ENCODE results near the gene SLC45A3. TPM values are rescaled to one million over a fixed set of nuclear protein-coding genes. Genes with fewer than 3 reads are reported as not detected.
A peak's percentile ranks its signal among the peaks of the same experiment; 100 is the strongest.

SLC45A3 gene
- total and polyA plus RNA-seq, 8 donors: 1.6 to 30.1 (median 6.5) TPM

DNA sequence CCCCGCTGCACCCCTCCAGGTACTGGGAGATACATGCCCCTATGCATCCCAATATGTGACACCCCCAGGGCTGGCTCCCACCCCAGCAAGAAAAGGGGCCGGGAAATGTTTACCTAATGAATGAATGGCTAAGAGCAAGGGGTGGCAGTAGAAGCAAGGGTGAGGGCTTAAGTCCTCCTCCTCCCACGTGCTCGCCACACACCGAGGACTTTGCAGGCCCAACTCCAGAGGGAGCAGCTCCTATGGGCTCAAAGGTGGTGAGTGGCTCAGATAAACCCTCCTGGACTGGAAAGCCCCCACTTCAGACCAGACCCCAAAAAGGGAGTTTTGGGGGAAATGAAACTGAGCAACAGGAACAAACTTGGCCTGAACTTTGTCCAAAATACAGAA is 11.4 kb downstream of the SLC45A3 start:
- 64 to 73% (median 70%) methylated on average over 5 of the region's 5 CpGs for WGBS, 5 donors
- Histone ChIP-seq H3K27ac (peak overlapping the region; percentile 28 to 87 (median 60)), H3K27me3 (peaks cover 0 to 26% (median 0%) of the 10 kb centered on the region in 3 donors), H3K4me1 (peaks cover 32 to 90% (median 50%) of the 10 kb centered on the region in 4 donors), H3K4me3 (no peak overlapping the region), H3K9me3 (no peaks in the 10 kb centered on the region), H3K36me3 (no peaks in the 10 kb centered on the region)
- intact Hi-C loops (cut with DNase I; ENCODE audit: low total_unique reads): loop anchor here (10.0 kb wide), 1 partner anchor 46 kb away; no protein-coding TSS in a partner anchor
- no peak for TF ChIP-seq POLR2A (IDR thresholded peaks at IDR 0.05)
- TF ChIP-seq EP300 (IDR thresholded peaks at IDR 0.05): no peak
- TF ChIP-seq, protein P1, sequence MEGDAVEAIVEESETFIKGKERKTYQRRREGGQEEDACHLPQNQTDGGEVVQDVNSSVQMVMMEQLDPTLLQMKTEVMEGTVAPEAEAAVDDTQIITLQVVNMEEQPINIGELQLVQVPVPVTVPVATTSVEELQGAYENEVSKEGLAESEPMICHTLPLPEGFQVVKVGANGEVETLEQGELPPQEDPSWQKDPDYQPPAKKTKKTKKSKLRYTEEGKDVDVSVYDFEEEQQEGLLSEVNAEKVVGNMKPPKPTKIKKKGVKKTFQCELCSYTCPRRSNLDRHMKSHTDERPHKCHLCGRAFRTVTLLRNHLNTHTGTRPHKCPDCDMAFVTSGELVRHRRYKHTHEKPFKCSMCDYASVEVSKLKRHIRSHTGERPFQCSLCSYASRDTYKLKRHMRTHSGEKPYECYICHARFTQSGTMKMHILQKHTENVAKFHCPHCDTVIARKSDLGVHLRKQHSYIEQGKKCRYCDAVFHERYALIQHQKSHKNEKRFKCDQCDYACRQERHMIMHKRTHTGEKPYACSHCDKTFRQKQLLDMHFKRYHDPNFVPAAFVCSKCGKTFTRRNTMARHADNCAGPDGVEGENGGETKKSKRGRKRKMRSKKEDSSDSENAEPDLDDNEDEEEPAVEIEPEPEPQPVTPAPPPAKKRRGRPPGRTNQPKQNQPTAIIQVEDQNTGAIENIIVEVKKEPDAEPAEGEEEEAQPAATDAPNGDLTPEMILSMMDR (IDR thresholded peaks at IDR 0.05): no peak
- no peak for TF ChIP-seq POLR2AphosphoS5 (IDR thresholded peaks at IDR 0.05)
- DNase-seq: peak in 1 of 2 donors; percentile 62

DNA sequence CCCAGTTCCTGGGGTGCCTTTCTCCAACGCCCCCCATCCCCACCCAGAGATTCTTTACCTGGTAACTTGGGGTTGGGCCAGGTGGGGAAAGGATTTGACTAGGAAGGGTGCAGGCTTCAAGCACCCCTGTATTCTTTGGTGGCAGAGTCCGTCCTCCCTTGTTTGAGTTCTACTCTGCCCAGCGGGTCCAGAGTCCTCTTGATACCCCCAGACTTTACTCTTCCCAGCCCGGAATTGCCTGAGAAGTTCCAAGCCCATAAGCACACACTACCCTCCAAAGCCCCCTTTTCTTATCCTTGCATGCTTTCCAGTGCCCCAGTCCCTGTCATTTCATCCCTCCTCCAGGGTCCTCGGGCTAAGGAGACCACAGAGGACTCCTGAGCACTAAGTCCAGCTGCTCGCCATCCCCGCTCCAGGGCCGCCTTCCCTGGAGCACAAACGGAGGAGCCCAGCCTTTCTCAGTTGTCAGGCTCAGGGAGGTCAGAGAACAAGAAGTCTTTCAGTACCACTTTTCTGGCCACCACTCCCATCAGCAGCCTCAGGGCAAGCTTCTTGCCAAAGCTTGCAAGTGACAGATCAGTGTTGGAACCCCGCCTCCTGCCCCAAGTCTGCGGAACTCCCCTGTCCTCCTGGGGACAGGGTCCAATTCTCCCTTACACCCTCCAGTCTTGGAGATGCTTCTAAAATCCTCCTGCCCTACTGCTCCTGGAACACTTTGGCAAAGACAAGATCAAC is 12.2 kb downstream of the SLC45A3 start:
- peak overlapping the region; percentile 24 to 87 (median 34) for H3K27ac ChIP-seq
- no peak for DNase-seq
- TF ChIP-seq, protein P1 (IDR thresholded peaks at IDR 0.05): no peak
- TF ChIP-seq POLR2A (IDR thresholded peaks at IDR 0.05): no peak
- TF ChIP-seq POLR2AphosphoS5 (IDR thresholded peaks at IDR 0.05): no peak
- TF ChIP-seq EP300 (IDR thresholded peaks at IDR 0.05): no peak
- 65 to 86% (median 75%) methylated on average over 11 of the region's 11 CpGs for WGBS, 5 donors
- H3K4me3 ChIP-seq: no peak overlapping the region
- H3K27me3 ChIP-seq: peaks cover 0 to 26% (median 0%) of the 10 kb centered on the region in 3 donors
- intact Hi-C loops (cut with DNase I; ENCODE audit: low total_unique reads): loop anchor here (10.0 kb wide), 1 partner anchor 47 kb away; no protein-coding TSS in a partner anchor
- no peaks in the 10 kb centered on the region for H3K9me3 ChIP-seq
- peaks cover 32 to 92% (median 50%) of the 10 kb centered on the region in 4 donors for H3K4me1 ChIP-seq
- H3K36me3 ChIP-seq: peaks cover 0 to 2% (median 0%) of the 10 kb centered on the region in 4 donors

DNA sequence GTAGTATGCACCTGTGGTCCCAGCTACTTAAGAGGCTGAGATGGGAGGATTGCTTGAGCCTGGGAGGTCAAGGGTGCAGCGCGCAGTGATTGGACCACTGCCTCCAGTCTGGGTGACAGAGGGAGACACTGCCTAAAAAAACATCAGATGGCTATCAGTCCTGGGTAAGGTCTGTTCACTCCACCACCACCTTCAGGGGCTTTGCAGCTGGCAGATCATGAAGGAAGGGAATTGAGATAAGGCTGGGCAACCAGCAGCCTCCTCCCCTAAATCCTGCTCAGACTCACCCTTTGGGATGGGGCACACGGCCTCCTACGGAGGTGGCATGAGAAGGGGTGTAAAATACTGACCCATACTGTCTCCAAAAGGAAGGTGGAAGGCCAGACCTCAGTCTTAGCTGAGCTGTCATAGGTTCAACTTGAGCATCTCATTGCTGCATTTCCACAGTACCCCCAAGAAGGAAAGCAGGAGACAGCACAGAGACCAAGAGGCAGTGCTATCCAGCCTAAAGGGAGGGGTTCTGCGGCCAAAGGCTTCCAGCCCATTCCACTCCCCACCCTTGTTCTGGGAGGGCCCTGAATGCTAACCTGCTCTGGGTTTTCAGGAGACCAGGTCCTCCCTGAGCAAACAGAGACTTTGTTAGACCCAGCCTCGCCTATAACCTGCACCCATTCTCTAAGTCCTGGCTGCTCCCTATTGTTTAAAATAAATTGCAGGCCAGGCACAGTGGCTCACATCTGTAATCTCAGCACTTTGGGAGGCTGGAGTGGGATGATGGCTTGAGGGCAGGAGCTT is 13.7 kb downstream of the SLC45A3 start:
- Histone ChIP-seq H3K9me3 (no peaks in the 10 kb centered on the region), H3K4me1 (peaks cover 32 to 94% (median 53%) of the 10 kb centered on the region in 4 donors), H3K4me3 (no peak overlapping the region), H3K27me3 (peaks cover 0 to 26% (median 0%) of the 10 kb centered on the region in 3 donors), H3K36me3 (peaks cover 0 to 8% (median 0%) of the 10 kb centered on the region in 4 donors), H3K27ac (peak overlapping the region; percentile 42 to 87 (median 70))
- intact Hi-C loops (cut with DNase I; ENCODE audit: low total_unique reads): loop anchor here (10.0 kb wide), 1 partner anchor 48 kb away; no protein-coding TSS in a partner anchor
- WGBS, 5 donors: 44 to 71% (median 63%) methylated on average over 3 to 6 of the region's 6 CpGs
- TF ChIP-seq, protein P1 (IDR thresholded peaks at IDR 0.05): no peak
- TF ChIP-seq POLR2AphosphoS5 (IDR thresholded peaks at IDR 0.05): peak in 2 of 3 donors; percentile 17 to 45
- DNase-seq: peak; percentile 52 to 65

All from stomach (tissue), 9 donors.